ENCODE data around the gene LCAT. TPM values are rescaled to one million over a fixed set of nuclear protein-coding genes. Genes with fewer than 3 reads are reported as not detected.

Gene LCAT
- total RNA-seq, 2 experiments from 2014 or later, result 15.6 to 22.7 TPM

DNA sequence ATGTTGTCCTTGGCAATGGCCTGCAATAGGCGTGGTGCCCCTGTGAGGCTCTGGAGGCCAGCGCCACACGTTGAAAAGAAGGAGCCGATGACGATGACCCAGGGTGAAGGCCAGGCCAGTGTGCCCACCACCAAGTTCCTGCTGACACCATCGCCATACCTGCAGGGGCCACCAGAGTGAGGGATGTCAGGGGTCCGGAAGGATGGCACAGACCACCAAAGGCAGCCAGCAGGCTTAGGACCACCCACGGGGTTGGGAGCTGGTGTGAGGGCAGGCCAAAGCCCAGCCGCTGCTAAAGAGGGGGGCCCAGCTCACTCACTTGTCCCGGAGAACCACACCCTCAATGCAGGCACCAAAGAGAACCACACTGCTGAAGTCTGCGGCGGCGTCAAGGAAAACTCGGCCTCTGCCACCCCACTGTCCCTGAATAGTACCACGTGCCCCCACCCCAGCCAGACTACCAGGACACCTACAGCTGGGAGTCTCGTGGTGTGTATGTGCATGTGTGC, 6.5 kb upstream of the LCAT start:
- CTCF ChIA-PET, result interaction anchor here (1.2 kb wide), 1 partner anchor 8 kb away, joined by 3 read pairs; no protein-coding TSS in a partner anchor
- no peak for ATAC-seq
- Mint-ChIP-seq H3K9me3 (ENCODE audit: low read depth) (no peaks in the 10 kb centered on the region), H3K4me3 (no peak overlapping the region), H3K4me1 (peaks cover 4% of the 10 kb centered on the region), H3K27me3 (no peaks in the 10 kb centered on the region), H3K36me3 (peaks cover 18% of the 10 kb centered on the region), H3K27ac (no peak overlapping the region)
- DNase-seq, result no peak

DNA sequence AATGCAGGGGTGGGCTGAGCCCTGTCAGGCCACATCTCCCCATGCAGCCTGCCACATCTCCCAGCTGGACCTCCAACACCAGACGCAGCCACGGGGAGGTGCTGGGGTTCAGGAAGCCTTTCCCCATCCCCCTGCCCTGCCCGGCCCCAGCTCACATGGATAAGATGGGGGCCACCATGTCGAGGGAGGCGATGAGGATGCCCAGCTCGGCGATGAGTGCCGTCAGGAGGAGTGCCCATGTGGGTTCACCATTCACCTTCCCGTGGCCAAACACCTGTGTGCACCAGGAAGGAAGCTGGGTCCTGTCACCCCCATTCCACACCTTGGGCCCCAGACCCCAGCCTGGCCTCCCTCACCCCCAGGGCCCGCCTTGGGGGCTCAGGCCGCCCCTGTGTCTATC, 5.7 kb upstream of the LCAT start:
- Mint-ChIP-seq H3K4me3 (no peak overlapping the region), H3K27me3 (no peaks in the 10 kb centered on the region), H3K4me1 (peaks cover 4% of the 10 kb centered on the region), H3K9me3 (ENCODE audit: low read depth) (no peaks in the 10 kb centered on the region), H3K27ac (no peak overlapping the region), H3K36me3 (peaks cover 23% of the 10 kb centered on the region)
- DNase-seq (no peak), ATAC-seq (no peak)
- CTCF ChIA-PET, result interaction anchor here (2.2 kb wide), 1 partner anchor 10 kb away, joined by 9 read pairs; no protein-coding TSS in a partner anchor

DNA sequence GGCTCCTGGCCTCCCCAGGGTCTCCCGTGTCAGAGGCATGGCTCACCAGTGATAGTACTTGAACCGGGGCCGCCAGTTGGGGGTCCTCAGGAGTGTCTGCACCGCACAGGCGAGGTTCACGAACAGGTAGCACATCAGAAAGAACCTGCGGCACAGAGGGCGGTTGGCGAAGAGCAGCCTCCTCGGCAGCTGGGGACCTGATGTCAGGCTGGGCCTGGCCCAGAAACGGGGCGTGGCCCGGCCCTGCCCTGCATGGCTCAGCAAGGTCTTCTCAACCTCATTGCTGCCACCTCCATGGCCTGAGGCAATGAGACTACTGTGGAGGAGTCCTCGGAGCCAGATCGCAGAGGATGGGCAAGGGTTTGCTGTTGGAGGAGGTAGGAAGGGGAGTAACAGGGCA, 4.1 kb upstream of the LCAT start:
- ATAC-seq (no peak), DNase-seq (no peak)
- Mint-ChIP-seq H3K27ac (peak overlapping the region; percentile 6), H3K4me1 (peaks cover 4% of the 10 kb centered on the region), H3K27me3 (no peaks in the 10 kb centered on the region), H3K4me3 (no peak overlapping the region), H3K9me3 (ENCODE audit: low read depth) (no peaks in the 10 kb centered on the region), H3K36me3 (peaks cover 15% of the 10 kb centered on the region)
- CTCF ChIA-PET, result interaction anchor here (1.5 to 2.2 kb wide), 3 partner anchors 8 to 131 kb away, joined by 4 to 9 read pairs (median 6); no protein-coding TSS in a partner anchor

DNA sequence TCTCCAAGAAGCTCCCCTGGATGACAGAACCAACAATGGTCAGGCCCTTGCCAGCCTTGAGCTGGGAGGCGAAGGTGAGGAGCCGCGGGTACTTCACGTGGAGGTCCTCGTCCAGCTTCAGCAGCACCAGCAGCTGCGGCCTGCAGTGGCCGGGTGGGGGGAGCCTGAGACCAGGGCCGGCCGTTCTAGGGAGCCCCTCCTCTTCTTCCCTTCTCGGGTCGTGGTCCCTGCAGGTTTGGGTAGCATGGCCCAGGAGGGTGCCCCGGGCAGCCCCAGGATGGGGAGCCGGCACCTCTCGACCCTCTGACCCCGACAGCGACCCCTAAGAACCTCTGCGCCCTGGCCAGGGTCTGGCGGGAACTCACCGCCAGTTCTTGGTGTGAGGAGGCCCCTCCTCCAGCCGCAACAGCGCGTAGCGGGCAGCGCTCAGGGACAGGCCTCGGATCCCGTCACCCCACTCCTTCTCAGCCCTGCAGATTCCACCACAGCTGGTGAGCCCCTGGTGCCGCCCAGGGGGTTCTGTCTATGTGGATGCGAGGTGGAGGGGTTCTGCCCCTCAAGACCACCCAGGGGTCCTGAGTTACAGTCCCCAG, 3.1 kb upstream of the LCAT start:
- H3K27me3 Mint-ChIP-seq, result no peaks in the 10 kb centered on the region
- no peaks in the 10 kb centered on the region for H3K9me3 Mint-ChIP-seq (ENCODE audit: low read depth)
- ATAC-seq (no peak), DNase-seq (no peak)
- H3K27ac Mint-ChIP-seq, result no peak overlapping the region
- H3K4me3 Mint-ChIP-seq, result no peak overlapping the region
- H3K36me3 Mint-ChIP-seq, result peaks cover 15% of the 10 kb centered on the region
- CTCF ChIA-PET, result interaction anchor here (1.2 to 2.2 kb wide), 3 partner anchors 64 to 131 kb away, joined by 3 to 6 read pairs (median 4); no protein-coding TSS in a partner anchor
- peaks cover 4% of the 10 kb centered on the region for H3K4me1 Mint-ChIP-seq

DNA sequence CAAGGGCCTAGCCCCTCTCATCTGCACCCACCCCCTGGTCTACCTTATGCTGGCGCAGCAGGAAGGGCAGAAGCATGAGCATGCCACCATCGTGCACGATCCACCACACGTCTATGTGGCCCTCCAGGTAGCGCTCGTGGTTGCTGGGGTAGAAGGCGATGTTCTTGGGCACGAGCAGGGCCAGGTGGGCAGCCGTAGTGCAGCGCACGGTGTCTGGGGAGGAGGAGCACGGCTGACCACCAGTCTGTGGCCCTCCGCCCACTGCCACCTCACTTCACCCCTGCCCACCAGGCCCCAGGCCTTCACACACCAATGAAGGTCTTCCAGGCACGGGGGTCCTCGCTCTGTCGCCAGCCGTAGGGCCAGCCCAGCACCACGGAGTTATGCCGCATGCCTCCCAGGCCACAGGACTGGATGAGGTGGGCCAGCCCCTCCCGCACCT, 2.2 kb upstream of the LCAT start:
- Mint-ChIP-seq H3K4me3 (no peak overlapping the region), H3K9me3 (ENCODE audit: low read depth) (no peaks in the 10 kb centered on the region), H3K4me1 (peaks cover 10% of the 10 kb centered on the region), H3K27me3 (no peaks in the 10 kb centered on the region), H3K36me3 (peaks cover 13% of the 10 kb centered on the region), H3K27ac (no peak overlapping the region)
- CTCF ChIA-PET, result interaction anchor here (1.2 kb wide), 1 partner anchor 95 kb away, joined by 3 read pairs; no protein-coding TSS in a partner anchor
- ATAC-seq (no peak), DNase-seq (no peak)

DNA sequence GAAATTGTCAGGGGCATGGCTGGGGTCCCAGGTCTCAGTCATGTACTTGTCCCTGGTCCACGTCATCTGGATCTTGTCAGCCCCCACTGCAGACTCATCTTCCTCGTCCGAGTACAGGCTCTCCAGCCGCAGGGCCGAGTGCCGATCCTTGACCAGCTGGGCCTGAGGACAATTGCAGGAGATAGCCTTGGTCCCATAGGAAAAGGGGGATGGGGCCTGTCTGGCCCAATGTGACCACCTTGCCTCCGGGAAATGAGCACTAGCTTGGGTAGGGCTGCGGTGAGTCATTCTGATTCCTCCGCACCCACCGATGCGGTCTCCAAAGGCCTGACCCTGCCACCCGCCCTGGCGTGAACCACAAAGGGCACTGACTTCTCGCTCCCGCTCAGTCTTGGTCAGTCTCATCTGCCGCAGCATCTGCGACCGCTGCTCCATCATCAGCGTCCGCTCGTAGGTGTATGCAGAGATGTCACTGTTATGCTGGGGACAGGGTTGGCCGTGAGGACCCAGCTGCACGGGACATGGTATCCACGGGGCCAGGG, 1.5 kb upstream of the LCAT start:
- CTCF ChIA-PET, result interaction anchor here (0.5 to 1.7 kb wide), 2 partner anchors 10 to 281 kb away, joined by 4 to 6 read pairs; no protein-coding TSS in a partner anchor
- no peak overlapping the region for H3K4me3 Mint-ChIP-seq
- DNase-seq (no peak), ATAC-seq (no peak)
- H3K27ac Mint-ChIP-seq, result no peak overlapping the region
- H3K9me3 Mint-ChIP-seq (ENCODE audit: low read depth), result no peaks in the 10 kb centered on the region
- H3K4me1 Mint-ChIP-seq, result peaks cover 13% of the 10 kb centered on the region
- H3K36me3 Mint-ChIP-seq, result peaks cover 13% of the 10 kb centered on the region
- no peaks in the 10 kb centered on the region for H3K27me3 Mint-ChIP-seq

DNA sequence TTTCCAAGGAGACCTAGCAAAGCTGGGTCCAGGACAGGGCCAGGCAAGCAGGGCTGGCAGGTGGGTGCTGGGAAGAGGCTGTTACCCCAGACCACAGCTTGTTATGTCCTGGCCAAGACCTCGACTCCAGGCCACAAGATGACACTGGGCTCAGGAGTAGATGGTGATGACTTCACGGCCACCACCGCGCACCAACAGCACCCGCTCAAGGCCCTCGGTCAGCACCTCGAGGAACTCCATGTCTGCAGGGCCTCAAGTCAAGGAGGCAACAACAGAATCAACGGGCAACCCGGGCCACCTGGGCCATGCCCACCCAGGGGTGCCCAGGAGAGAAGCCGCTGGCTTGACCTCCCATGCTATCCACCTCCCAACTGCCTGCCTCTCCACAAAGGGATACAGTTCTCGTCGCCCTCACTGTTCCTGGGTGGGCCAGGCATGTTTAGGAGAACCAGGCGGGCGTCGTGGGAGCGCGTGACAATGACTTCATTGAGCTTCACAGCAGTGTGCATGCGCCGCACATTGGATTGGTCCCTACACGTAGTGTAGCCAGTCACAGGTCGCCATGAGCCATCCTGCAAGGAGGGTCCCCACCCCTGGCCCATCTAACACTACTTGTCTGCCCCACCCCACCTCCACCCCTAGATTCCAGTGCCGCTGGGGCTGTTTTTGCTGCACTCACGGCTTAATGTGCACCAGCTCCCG, 921 bp upstream of the LCAT start:
- DNase-seq (no peak), ATAC-seq (no peak)
- Mint-ChIP-seq H3K27me3 (no peaks in the 10 kb centered on the region), H3K4me3 (no peak overlapping the region), H3K9me3 (ENCODE audit: low read depth) (no peaks in the 10 kb centered on the region), H3K36me3 (peaks cover 13% of the 10 kb centered on the region), H3K27ac (no peak overlapping the region), H3K4me1 (peaks cover 19% of the 10 kb centered on the region)
- CTCF ChIA-PET, result interaction anchor here (0.5 to 1.7 kb wide), 2 partner anchors 10 to 282 kb away, joined by 4 to 6 read pairs; no protein-coding TSS in a partner anchor

DNA sequence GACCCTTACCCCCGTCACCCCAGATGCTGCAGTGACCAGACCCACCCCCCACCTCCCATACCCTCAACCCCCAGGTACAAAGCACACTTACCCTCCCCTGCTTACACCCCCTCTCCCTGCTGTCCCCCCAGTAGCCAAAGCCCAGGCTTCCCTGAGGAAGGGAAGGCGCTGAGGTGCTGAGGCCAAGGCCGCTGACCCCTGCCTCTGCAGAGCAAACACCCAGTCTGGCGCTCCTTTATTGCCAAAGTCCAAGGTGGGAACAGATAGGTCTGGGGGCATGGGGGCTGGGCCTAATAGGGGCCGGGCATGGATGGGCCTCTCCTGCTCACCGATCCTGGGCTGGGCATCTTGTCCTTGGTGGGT, 683 bp downstream of the LCAT start:
- DNase-seq (no peak), ATAC-seq (no peak)
- no peak overlapping the region for H3K4me3 Mint-ChIP-seq
- H3K27ac Mint-ChIP-seq, result no peak overlapping the region
- no peaks in the 10 kb centered on the region for H3K27me3 Mint-ChIP-seq
- H3K36me3 Mint-ChIP-seq, result peaks cover 10% of the 10 kb centered on the region
- H3K9me3 Mint-ChIP-seq (ENCODE audit: low read depth), result no peaks in the 10 kb centered on the region
- peaks cover 27% of the 10 kb centered on the region for H3K4me1 Mint-ChIP-seq
- CTCF ChIA-PET, result interaction anchor here (1.7 to 5.2 kb wide), 2 partner anchors 60 to 136 kb away, joined by 3 to 28 read pairs; partner anchors contain the start of gene NRN1L

DNA sequence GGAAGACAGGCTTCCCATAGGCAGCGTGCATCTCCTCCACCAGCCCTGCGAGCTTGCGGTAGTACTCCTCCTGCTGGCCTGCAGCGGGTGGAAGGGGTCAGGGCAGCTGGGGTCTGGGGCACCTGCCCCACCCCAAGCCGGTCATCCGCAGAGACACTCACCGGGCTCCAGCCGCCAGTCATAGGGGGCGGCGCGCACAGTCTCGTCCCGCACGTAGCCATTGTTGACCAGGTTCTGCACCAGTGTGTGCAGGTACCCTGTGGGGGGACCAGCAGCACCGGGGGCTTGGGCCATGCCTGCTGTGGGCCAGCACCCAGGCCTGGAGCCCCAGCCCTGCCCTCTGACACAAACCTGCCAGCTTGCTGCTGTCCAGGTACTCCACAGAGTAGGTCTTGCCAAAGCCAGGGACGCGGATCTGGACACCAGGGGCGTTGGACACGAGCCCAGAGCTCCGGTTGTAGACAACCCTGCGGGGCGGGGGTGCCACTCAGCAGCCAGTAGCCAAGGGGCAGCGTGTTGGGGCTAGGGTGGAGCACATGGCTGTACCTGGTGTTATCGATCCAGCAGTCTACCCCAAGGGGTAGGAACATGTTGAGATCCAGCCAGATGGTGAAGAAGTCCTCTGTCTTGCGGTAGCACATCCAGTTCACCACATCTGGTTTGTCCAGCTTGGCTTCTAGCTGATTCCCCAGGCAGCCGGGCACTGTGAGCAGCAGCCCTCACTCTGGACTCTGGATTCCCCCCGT, 1.2 kb downstream of the LCAT start:
- Mint-ChIP-seq H3K27me3 (no peaks in the 10 kb centered on the region), H3K4me1 (peaks cover 27% of the 10 kb centered on the region), H3K4me3 (no peak overlapping the region), H3K27ac (no peak overlapping the region), H3K9me3 (ENCODE audit: low read depth) (no peaks in the 10 kb centered on the region), H3K36me3 (peaks cover 10% of the 10 kb centered on the region)
- DNase-seq (no peak), ATAC-seq (no peak)
- CTCF ChIA-PET, result interaction anchor here (0.6 to 5.2 kb wide), 13 partner anchors 8 to 139 kb away, joined by 3 to 28 read pairs (median 4); partner anchors contain the start of gene NRN1L

DNA sequence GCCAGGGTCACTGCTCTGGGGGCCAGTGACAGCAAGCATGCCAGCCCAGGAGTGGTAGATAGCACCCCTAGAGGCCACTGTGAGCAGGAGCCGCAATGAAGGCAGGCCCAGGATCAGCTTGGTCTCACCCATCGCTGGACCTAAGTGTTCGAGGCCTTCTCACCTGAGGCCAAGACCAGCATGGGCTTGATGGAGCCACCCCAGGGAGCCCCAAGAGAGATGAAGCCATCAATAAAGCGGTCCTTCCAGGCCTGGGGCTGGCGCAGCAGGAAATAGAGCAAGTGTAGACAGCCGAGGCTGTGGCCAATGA, 1.8 kb downstream of the LCAT start:
- ATAC-seq (peak; percentile 60), DNase-seq (peak; percentile 59)
- no peaks in the 10 kb centered on the region for H3K27me3 Mint-ChIP-seq
- CTCF ChIA-PET, result interaction anchor here (0.6 to 5.2 kb wide), 15 partner anchors 9 to 462 kb away, joined by 3 to 28 read pairs (median 3); partner anchors contain the start of genes ATP6V0D1 and NRN1L
- H3K36me3 Mint-ChIP-seq, result peaks cover 10% of the 10 kb centered on the region
- no peaks in the 10 kb centered on the region for H3K9me3 Mint-ChIP-seq (ENCODE audit: low read depth)
- peaks cover 30% of the 10 kb centered on the region for H3K4me1 Mint-ChIP-seq
- H3K27ac Mint-ChIP-seq, result no peak overlapping the region
- H3K4me3 Mint-ChIP-seq, result no peak overlapping the region

DNA sequence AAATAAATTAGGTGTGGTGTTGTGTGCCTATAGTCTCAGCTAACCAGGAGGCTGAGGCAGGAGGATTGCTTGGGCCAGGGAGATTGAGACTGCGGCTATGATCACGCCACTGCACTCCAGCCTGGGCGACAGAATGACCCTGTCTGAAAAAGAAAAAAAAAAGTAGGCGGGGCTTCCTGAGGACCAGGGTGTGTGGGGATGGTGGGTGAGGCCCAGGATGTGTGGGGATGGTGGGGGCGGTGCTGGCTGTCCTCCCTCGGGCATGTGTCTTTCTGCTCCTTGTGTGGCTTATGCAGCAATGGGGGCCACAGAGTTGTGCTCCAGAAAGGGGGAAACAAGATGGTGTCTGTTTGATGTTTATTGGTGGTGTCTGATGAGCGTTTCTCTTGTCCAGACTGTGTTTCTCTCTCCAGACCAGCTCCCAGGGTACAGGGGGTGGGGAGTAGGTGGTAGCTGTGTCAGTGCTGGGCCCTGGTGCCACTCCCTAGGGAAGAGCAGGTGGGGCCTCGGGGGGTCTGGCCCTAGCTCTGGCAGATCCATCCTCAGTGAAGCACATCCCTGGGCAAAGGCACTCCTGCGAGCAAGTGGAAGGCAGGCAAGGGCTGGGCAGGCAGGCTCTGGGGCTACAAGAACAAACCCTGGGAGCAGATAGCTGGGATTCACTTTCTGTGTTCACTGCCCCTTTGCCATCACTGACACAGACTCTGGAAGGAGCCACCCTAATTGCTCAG, 2.3 kb downstream of the LCAT start:
- DNase-seq (no peak), ATAC-seq (no peak)
- H3K9me3 Mint-ChIP-seq (ENCODE audit: low read depth), result no peaks in the 10 kb centered on the region
- H3K4me1 Mint-ChIP-seq, result peaks cover 34% of the 10 kb centered on the region
- CTCF ChIA-PET, result interaction anchor here (0.6 to 5.2 kb wide), 18 partner anchors 14 to 461 kb away, joined by 3 to 28 read pairs (median 4); partner anchors contain the start of genes ATP6V0D1 and NRN1L
- peak overlapping the region; percentile 56 for H3K27ac Mint-ChIP-seq
- no peaks in the 10 kb centered on the region for H3K27me3 Mint-ChIP-seq
- no peak overlapping the region for H3K4me3 Mint-ChIP-seq
- H3K36me3 Mint-ChIP-seq, result peaks cover 11% of the 10 kb centered on the region

DNA sequence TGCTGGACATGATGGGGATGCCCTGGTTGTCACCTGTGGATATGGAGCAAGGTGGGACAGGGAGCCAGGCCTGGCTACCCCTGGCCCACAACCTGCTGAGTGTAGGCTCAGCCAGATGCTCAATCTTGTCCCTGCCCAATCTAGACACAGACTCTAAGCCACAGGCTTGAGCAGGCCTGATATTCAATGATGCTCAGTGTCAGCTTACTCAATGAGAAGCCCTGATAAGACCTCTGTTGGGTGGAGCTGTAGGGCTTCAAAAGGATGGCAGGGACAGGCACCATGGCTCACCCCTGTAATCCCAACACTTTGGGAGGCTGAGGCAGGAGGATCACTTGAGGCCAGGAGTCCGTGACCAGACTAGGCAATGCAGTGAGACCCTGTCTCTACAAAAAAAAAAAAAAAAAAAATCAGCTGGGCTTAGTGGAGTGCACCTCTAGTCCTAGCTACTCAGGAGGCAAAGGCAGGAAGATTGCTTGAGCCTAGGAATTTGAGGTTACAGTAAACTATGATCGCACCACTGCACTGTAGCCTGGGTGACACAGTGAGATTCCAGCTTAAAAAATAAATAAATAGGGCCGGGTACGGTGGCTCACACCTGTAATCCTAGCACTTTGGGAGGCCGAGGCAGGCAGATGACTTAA, 3.4 kb downstream of the LCAT start:
- DNase-seq, result no peak
- CTCF ChIA-PET, result interaction anchor here (0.6 to 5.2 kb wide), 13 partner anchors 8 to 823 kb away, joined by 3 to 28 read pairs (median 5); partner anchors contain the start of gene NRN1L
- Mint-ChIP-seq H3K36me3 (peaks cover 11% of the 10 kb centered on the region), H3K27me3 (no peaks in the 10 kb centered on the region), H3K9me3 (ENCODE audit: low read depth) (no peaks in the 10 kb centered on the region), H3K27ac (peak overlapping the region; percentile 69), H3K4me1 (peaks cover 34% of the 10 kb centered on the region), H3K4me3 (no peak overlapping the region)
- ATAC-seq, result no peak
